ENCODE results near the gene UMAD1.

- TF ChIP-seq CTCF (IDR thresholded peaks at IDR 0.05; ENCODE audit: insufficient read depth, low read depth, low read length) = no peak
- no peak for TF ChIP-seq EZH2 (IDR thresholded peaks at IDR 0.05; ENCODE audit: insufficient read depth, low read length)
Measured at GRCh38 chr7:7920056-7920455, 279.5 kb downstream of the UMAD1 start.
